GM18511 (cell line): ENCODE measurements around the gene HIP1R.
"Not testable (repeated sequence)": the region's sequence is repeated elsewhere in the genome, so short reads cannot be mapped to it uniquely, and the experiment has no call there.

Experiments
- ATAC-seq: cut with Tn5 transposase; IDR thresholded peaks from one replicate; pipeline ENCODE4 v1.9.1; 2021; ENCODE audit warnings: mild to moderate bottlenecking, moderate library complexity; ENCODE audit not compliant: unreplicated experiment

HIP1R gene, protein sequence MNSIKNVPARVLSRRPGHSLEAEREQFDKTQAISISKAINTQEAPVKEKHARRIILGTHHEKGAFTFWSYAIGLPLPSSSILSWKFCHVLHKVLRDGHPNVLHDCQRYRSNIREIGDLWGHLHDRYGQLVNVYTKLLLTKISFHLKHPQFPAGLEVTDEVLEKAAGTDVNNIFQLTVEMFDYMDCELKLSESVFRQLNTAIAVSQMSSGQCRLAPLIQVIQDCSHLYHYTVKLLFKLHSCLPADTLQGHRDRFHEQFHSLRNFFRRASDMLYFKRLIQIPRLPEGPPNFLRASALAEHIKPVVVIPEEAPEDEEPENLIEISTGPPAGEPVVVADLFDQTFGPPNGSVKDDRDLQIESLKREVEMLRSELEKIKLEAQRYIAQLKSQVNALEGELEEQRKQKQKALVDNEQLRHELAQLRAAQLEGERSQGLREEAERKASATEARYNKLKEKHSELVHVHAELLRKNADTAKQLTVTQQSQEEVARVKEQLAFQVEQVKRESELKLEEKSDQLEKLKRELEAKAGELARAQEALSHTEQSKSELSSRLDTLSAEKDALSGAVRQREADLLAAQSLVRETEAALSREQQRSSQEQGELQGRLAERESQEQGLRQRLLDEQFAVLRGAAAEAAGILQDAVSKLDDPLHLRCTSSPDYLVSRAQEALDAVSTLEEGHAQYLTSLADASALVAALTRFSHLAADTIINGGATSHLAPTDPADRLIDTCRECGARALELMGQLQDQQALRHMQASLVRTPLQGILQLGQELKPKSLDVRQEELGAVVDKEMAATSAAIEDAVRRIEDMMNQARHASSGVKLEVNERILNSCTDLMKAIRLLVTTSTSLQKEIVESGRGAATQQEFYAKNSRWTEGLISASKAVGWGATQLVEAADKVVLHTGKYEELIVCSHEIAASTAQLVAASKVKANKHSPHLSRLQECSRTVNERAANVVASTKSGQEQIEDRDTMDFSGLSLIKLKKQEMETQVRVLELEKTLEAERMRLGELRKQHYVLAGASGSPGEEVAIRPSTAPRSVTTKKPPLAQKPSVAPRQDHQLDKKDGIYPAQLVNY

DNA sequence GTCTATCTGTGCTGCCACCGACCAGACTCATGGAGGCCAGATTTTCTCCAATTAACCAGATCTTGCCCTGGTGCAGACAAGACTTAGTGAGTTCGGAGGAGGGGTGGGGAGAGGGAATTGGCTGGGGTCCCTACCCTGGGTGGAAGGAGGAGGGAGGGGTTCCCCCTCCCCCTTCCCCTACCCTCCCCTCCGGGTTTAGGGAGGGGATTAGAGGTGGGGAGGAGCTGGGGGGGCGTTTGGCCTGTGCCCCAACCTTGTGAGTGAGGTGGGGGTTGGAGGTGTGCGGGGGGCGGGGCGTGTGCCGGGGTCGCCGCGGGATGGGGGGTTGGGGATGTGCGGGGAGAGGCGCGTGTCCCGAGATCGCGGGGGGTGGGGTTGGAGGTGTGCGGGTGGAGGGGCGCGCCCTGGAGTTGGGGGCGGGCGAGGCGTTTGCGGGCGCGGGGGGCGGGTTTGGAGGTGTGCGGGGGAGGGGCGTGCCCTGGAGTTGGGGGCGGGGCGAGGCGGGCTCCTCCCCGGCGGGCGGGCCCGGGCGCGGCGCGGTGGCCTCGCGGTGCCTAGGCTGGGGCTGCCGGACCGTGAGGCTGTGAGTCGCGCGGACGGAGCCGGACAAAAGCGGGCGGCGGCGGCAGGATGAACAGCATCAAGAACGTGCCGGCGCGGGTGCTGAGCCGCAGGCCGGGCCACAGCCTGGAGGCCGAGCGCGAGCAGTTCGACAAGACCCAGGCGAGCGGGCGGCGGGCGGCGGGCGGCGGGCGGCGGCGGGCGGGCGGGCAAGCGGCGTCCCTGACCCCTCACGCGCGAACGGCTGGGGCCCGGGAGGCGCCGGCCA, at the start of gene HIP1R:
TSS of gene HIP1R (plus strand) at position 537 of the 829 bp plus-strand sequence. CDS start at position 631, 94 bp downstream.
- peak; percentile 40 for ATAC-seq

DNA sequence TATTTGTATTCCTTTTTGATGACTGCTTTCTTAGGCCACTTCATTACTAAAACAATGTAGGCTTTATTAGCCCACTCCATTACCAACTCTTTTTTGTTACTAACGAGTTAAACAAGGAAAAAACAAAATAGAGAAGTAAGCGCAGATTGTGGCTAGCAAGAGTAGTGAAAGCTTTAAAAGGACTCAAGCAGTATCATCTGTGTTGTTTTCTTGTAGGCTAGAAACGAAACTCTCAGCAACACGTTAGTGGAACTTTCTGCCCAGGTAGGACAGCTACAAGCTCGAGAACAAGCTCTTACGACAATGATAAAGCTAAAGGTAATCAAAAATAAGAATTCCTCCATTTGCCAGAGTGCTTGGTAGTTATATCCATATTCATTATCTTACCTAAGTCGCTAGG, 49.8 kb upstream of the HIP1R start:
- ATAC-seq = no peak

DNA sequence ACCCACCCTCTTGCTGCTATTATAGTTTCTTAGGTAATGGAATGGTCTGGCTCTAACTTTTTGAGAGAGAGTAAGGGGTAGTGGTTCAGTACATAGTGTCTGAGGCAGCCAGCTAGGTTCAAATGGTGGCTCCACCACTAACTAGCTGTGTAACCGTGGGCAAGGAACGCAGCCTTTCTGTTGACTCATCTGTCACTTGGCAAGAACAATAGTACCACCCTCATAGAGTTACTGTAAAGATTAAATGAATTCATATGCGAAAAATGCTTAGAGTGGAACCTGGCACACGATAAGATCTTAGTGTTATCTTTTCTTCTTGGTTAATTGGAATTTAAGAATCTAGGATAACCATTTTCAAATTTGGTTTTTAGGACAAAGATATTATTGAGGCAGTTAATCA, 46.9 kb upstream of the HIP1R start:
- no peak for ATAC-seq

GRCh38 chr12:122789637-122790036, 45.6 kb upstream of the HIP1R start:
- ATAC-seq = no peak

- ATAC-seq = no peak
Measured at GRCh38 chr12:122790393-122791075, 44.7 kb upstream of the HIP1R start.

DNA sequence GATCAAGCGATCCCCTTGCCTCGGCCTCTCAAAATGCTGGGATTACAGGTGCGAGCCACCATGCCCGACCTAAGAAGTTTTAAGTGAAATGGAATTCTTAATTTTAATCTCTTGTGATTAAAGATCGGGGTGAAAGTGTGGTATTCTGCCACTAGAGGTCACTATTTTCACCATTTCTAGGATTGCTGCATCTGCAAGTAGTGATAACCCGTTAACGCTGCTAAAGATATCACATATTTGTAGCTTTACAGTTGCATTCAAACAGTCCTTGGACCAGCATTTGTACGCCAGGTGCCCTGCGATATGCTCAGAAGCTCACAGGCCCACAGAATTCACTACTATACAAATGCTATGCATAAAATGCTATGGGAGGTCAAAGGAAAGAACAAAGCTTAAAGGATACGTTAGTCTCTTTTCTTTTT, 41.6 kb upstream of the HIP1R start:
- no peak for ATAC-seq

DNA sequence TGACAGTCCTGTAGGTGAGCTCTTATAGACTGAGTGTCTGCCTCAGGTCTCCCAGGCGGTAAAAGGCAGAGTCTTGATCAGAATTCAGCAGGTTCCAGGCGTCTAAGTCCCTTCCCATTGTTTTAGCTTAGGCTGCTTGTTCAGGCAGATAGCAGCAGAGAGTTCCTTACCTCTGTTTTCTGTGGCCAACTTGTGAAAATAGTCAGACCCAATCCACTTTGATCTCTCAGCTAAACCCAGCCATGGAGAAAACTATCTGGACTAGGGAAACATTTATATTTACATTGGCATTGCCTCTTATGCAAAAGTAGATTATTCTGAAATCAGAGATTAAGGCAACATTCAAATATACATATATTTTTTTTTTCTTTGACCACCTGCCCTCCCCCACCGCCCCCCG, 39.5 kb upstream of the HIP1R start:
- ATAC-seq = no peak

GRCh38 chr12:122799641-122800243, 35.5 kb upstream of the HIP1R start:
- no peak for ATAC-seq

DNA sequence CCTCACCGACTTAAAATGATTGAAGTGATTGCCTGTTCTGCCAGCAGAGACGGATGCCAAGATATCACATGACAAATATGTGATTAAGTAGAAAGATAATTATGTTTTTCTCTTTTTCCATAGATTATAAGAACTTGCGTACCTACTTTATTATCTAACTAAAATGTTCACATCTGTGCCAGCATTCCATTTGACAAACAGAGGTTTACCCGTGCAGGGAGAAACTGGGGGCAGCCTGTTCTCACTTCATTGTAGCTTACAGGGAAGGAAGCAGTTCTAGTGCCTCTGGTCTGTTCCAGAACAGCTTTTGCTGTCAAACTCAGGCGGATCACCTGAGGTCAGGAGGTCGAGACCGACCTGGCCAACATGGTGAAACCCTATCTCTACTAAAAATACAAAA, 31.3 kb upstream of the HIP1R start:
- ATAC-seq = no peak

- ATAC-seq = not testable (repeated sequence)
Measured at GRCh38 chr12:122804957-122805356, 30.3 kb upstream of the HIP1R start.

DNA sequence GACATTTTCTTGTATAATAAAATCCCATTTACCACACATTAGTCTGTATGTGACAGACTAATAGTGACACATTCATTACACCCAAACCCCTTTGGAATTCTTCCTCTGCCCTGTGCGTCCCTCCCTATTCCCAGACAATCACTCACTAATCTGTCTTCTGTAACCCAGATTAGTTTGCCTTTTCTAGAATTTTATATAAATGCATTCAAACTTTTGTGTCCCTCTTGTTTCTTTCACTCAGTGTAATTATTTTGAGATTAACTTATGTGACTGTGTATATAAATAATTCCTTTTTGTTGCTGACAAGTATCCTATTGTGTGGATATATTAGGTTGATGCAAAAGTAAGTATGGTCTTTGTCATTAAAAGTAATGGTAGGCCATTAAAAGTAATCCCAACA, 27.6 kb upstream of the HIP1R start:
- ATAC-seq = no peak

DNA sequence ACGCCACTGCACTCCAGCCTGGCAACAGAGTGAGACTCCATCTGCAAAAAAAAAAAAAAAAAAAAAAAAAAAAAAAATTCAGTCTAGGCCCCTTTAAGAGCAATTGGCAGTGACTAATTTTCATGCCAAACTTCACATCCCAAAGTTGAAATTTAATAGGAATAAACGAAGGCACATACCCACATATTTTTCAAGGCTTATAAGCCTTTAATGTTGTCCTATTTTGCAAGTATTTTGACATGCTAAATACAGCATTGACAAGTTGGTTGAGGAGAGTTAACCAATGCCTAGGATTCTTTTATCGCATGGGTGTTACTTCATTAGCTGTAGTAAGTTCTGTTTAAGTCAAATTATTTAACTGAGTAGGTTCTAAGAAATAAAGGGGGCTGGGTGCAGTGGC, 23.5 kb upstream of the HIP1R start:
- ATAC-seq = no peak

DNA sequence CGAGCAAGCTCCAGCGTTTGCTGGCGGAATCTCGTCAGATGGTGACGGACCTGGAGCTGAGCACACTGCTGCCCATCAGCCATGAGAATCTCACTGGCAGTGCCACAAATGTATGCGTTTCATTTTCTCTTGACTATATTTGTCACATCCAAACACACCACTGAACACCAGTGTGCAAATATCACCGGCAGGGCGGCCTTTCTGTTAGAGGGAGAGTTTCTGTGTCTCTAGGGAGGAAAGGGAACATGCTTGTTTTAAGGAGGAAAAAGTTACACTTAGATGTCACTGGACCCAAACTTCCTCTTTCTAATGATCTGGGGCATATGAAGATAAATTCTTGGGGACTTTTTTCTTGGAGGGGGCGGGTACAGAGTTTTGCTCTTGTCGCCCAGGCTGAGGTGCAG, 21.9 kb upstream of the HIP1R start:
- ATAC-seq = no peak

DNA sequence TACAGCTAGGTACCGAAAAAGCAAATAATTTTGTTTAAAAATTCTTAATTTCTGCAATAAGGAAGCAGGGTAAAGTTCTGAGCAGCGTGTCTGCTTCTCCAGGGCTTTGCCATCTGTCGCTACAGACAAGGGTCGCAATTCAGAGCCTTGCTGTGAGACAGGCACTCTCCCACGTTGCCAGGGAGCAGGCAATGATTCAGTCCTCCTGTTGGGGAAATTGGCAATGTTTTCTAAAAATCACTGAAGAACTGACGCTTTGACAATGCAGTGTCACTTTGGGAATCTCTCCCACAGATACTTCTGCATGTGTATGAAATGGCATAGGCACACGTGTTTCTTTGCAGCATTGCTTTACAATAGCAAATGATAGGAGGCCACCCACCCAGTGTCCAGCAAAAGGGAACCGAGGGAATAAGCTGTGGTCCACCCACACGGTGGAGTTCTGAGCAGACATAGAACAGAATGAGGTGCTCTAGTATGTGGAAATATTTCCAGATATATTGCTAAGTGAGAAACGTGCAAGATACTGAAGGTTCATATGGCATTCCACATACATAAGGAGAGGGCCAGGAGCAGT, 16.0 kb upstream of the HIP1R start:
- ATAC-seq = no peak

GRCh38 chr12:122820138-122820537, 15.1 kb upstream of the HIP1R start:
- no peak for ATAC-seq

DNA sequence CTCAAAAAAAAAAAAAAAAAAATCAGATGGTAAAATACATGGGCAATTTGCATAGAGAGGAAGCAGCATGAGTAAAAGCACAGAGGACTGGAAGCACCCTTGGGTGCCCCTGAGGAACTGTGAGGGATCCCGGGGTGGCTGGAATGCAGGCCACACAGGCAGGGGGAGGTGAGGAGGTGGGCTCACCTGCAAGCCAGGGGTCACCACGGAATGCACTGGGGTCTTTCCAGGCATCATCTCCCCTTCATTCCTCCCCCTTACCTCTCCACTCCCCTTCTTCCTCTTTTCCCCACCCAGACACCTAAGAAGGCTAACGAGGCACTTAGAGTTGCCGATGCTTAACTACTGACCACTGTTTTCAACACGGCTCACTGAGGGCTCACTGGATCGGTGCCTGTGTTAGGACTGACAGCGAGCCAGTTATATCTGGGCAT, 14.4 kb upstream of the HIP1R start:
- ATAC-seq = peak; percentile 60

GRCh38 chr12:122823429-122823828, 11.8 kb upstream of the HIP1R start:
- no peak for ATAC-seq

- no peak for ATAC-seq
Measured at GRCh38 chr12:122825773-122826724, 9.2 kb upstream of the HIP1R start.
